GM12873 (cell line): ENCODE data around the gene MAP3K8.

ENCODE experiments used
- CTCF ChIP-seq: IDR thresholded peaks from 2 replicates; pipeline ENCODE4 v1.5.1; 2012; ENCODE audit warnings: low read depth, mild to moderate bottlenecking, moderate library complexity, low read length, control low read depth; ENCODE audit not compliant: insufficient read depth; ENCODE audit errors: missing control alignments

The MAP3K8 gene

GRCh38 chr10:30509508-30509907 is 75.5 kb downstream of the MAP3K8 start:
- no peak for TF ChIP-seq CTCF

- TF ChIP-seq CTCF = peak; percentile 32
Observed at GRCh38 chr10:30510184-30510931, 76.4 kb downstream of the MAP3K8 start.

GRCh38 chr10:30510932-30511700 is 77.1 kb downstream of the MAP3K8 start:
- no peak for TF ChIP-seq CTCF
